Gastrocnemius medialis (tissue), 4 donors: ENCODE data around the gene THADA. TPM values are rescaled to one million over a fixed set of nuclear protein-coding genes. Genes with fewer than 3 reads are reported as not detected.

ENCODE experiments used
- ATAC-seq, 2 donors: fragments of 150-250 bp; one replicate each; pipeline ENCODE4 v1.9.1; 2016
- DNase-seq, 2 donors: peaks; one replicate each; pipeline ENCODE4 v3.0.0-alpha.2; 2019
- H3K27ac ChIP-seq, 4 donors: fragments of 200-600 bp; sonication (generic); 1 replicate in 1 of 4; 2 replicates in 3 of 4; pipeline ENCODE4 v1.5.1; 2016 to 2018; ENCODE audit warnings: mild to moderate bottlenecking in 2 of 4, moderate library complexity in 1 of 4
- H3K27me3 ChIP-seq, 3 donors: fragments of 200-600 bp; sonication (generic) in 2 of 3; 1 replicate in 1 of 3; 2 replicates in 2 of 3; pipeline versions ENCODE4 v1.5.1 to v1.6.0; 2016 to 2019; ENCODE audit warnings: mild to moderate bottlenecking in 1 of 3, moderate library complexity in 1 of 3
- H3K36me3 ChIP-seq, 2 donors: fragments of 200-600 bp; sonication (generic) in 1 of 2; one replicate each; pipeline ENCODE4 v1.5.1; 2017 to 2018
- H3K4me1 ChIP-seq, 2 donors: fragments of 200-600 bp; sonication (generic) in 1 of 2; one replicate each; pipeline ENCODE4 v1.5.1; 2016 to 2017; ENCODE audit warnings: mild to moderate bottlenecking in 2 of 2
- H3K4me3 ChIP-seq, 4 donors: fragments of 200-600 bp; sonication (generic) in 3 of 4; 1 replicate in 1 of 4; 2 replicates in 3 of 4; pipeline ENCODE4 v1.5.1; 2016 to 2019; ENCODE audit warnings: mild to moderate bottlenecking in 2 of 4
- H3K9me3 ChIP-seq, 3 donors: fragments of 200-600 bp; sonication (generic) in 2 of 3; 1 replicate in 1 of 3; 2 replicates in 2 of 3; pipeline ENCODE4 v1.5.1; 2016 to 2019
- POLR2A ChIP-seq, 2 donors: fragments of 450-650 bp; IDR thresholded peaks; one replicate each; pipeline ENCODE4 v1.6.1; 2017; ENCODE audit warnings: antibody characterized with exemption in 2 of 2, mild to moderate bottlenecking in 2 of 2, moderate library complexity in 2 of 2
- in situ Hi-C, 4 donors: fragments of 200-750 bp; cut with MboI; loops; one replicate each; pipeline versions ENCODE4 v1.15.0 to v1.8.0; 2017; ENCODE audit warnings: low sequenced_read_pairs in 4 of 4
- intact Hi-C: fragments of 100-400 bp; cut with DNase I; formaldehyde crosslinking; loops from one replicate; pipeline ENCODE4 v1.15.1; 2023; ENCODE audit warnings: low total_unique reads
- total RNA-seq, 4 donors: library from RNA; depleted of rRNA; stranded (reverse); fragments of >200 nt; gene quantifications; one replicate each; pipeline versions ENCODE4 v1.1.0 to v1.2.3, GENCODE V29; 2016
- TF ChIP-seq, protein P1 (sequence below), 5 experiments: fragments of 450-650 bp in 3 of 5; fragments of 200-600 bp in 2 of 5; sonication (generic) in 2 of 5; IDR thresholded peaks in 4 of 5; conservative IDR thresholded peaks in 1 of 5; 1 replicate in 4 of 5; 2 replicates in 1 of 5; pipeline ENCODE4 v1.5.1; 2016 to 2019; ENCODE audit warnings: antibody characterized with exemption in 5 of 5, mild to moderate bottlenecking in 3 of 5, moderate library complexity in 3 of 5

THADA gene
- total RNA-seq, 4 donors from 2014 or later, result 13.6 to 19.0 (median 16.2) TPM

GRCh38 chr2:43198263-43198662, 397.6 kb downstream of the THADA start:
- no peaks in the 10 kb centered on the region for H3K27me3 ChIP-seq
- no peaks in the 10 kb centered on the region for H3K36me3 ChIP-seq
- DNase-seq, result no peak
- in situ Hi-C loops, result no loop called here
- H3K27ac ChIP-seq, result no peak overlapping the region
- ATAC-seq, result no peak
- no peaks in the 10 kb centered on the region for H3K4me1 ChIP-seq
- no peak for TF ChIP-seq POLR2A (IDR thresholded peaks at IDR 0.05)
- TF ChIP-seq, protein P1, sequence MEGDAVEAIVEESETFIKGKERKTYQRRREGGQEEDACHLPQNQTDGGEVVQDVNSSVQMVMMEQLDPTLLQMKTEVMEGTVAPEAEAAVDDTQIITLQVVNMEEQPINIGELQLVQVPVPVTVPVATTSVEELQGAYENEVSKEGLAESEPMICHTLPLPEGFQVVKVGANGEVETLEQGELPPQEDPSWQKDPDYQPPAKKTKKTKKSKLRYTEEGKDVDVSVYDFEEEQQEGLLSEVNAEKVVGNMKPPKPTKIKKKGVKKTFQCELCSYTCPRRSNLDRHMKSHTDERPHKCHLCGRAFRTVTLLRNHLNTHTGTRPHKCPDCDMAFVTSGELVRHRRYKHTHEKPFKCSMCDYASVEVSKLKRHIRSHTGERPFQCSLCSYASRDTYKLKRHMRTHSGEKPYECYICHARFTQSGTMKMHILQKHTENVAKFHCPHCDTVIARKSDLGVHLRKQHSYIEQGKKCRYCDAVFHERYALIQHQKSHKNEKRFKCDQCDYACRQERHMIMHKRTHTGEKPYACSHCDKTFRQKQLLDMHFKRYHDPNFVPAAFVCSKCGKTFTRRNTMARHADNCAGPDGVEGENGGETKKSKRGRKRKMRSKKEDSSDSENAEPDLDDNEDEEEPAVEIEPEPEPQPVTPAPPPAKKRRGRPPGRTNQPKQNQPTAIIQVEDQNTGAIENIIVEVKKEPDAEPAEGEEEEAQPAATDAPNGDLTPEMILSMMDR (IDR thresholded peaks at IDR 0.05 in 4 of 5, conservative IDR thresholded peaks at IDR 0.05 in 1 of 5), result no peak
- H3K4me3 ChIP-seq, result no peak overlapping the region
- H3K9me3 ChIP-seq, result no peaks in the 10 kb centered on the region
- intact Hi-C loops, result no loop called here

DNA sequence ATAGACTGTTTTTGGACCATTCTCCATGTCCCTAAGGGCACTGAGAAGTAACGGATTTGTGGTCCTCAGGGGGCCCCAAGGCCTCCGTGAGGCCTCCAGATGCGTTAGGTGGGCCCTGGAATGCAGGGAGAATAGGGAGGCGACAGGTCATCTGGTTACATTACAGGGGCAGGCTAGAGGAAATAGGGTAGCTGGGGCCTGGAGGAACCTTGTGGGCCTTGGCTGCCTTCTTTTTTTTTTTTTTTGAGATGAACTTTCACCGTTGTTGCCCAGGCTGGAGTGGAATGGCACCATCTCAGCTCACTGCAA, 398.3 kb downstream of the THADA start:
- intact Hi-C loops, result no loop called here
- in situ Hi-C loops, result no loop called here
- no peak overlapping the region for H3K4me3 ChIP-seq
- H3K27me3 ChIP-seq, result no peaks in the 10 kb centered on the region
- no peaks in the 10 kb centered on the region for H3K4me1 ChIP-seq
- H3K9me3 ChIP-seq, result no peaks in the 10 kb centered on the region
- no peaks in the 10 kb centered on the region for H3K36me3 ChIP-seq
- H3K27ac ChIP-seq, result no peak overlapping the region
- DNase-seq, result no peak
- TF ChIP-seq POLR2A (IDR thresholded peaks at IDR 0.05), result no peak
- TF ChIP-seq, protein P1 (IDR thresholded peaks at IDR 0.05 in 4 of 5, conservative IDR thresholded peaks at IDR 0.05 in 1 of 5), result no peak
- ATAC-seq, result no peak

DNA sequence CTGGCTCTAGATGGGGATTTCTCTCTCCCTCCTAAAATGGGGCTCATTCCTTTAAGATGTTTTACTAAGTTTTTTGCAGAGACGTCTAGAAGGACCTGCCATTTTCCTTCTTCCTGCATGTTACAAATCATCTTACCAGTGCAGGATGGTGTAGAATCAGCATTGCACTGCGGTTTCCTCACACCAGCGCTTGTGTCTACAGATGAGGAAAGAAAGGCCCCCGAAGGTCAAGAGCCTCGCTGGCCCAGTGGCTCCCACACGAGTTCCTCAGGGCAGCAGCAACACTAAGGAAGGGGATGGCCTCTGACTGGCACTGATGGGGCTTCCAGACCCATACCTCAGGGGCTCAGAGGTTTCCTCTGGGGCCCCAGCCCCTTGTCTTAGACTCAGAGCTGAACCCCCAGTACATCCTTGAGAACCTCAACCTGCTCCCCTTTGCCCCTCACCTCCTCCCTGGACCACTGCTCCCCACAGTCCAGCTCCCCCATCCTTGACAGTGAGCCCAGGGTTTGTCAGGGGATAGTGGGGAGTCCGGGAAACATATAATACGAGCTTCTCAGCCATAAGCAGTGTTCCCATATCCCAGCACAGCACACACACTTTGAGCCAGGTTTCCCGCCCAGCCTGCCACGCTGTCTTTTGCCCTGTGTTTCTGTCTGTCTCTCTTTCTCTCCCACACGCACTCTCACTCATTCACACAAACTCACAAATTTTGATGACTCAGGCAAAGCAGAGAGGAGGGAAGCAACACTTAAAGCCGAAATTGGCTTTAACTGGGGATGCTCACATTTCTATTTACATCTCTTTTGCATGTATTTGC, 398.9 kb downstream of the THADA start:
- Histone ChIP-seq H3K9me3 (no peaks in the 10 kb centered on the region), H3K4me1 (no peaks in the 10 kb centered on the region), H3K4me3 (no peak overlapping the region), H3K27me3 (no peaks in the 10 kb centered on the region), H3K36me3 (no peaks in the 10 kb centered on the region), H3K27ac (no peak overlapping the region)
- TF ChIP-seq, protein P1 (IDR thresholded peaks at IDR 0.05 in 4 of 5, conservative IDR thresholded peaks at IDR 0.05 in 1 of 5), result no peak
- no peak for TF ChIP-seq POLR2A (IDR thresholded peaks at IDR 0.05)
- DNase-seq, result no peak
- no peak for ATAC-seq
- intact Hi-C loops (no loop called here), in situ Hi-C loops (no loop called here)

DNA sequence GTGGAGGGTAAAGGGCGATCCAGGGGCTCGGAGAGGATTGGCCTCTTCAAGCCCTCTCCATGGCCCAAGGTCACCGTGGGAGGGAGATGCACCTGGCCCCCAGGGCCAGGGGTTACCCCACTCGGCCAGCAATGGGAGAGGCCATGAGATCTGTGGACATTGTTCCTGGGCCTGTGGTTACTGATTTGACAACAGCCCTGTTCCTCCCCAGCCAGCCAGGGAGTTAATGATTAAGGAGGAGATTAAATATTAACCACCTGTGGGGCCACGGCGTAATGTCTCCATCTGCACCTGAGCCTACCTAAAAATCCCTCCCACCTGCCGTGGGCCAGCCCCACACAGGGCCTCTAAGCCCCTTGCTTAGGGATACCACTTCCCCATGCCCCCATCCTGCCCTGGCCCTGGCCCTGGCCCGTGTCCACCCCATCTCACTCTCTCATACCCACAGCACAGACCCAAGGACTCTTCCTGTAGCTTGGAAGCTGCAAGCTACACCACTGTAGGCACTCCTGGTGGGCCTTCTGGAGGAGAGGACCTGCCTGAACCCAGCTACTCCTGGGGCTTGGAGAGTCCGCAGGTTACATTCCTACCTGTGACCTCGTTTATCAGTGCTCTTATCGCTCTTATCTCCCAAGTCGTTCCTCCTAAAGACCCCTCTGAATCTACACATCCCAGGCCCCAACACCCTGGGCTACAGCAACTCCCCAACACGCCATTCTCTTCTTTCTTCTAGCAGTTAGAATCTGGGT, 401.5 kb downstream of the THADA start:
- ATAC-seq (no peak), DNase-seq (no peak)
- Histone ChIP-seq H3K36me3 (no peaks in the 10 kb centered on the region), H3K4me1 (no peaks in the 10 kb centered on the region), H3K27ac (no peak overlapping the region), H3K27me3 (no peaks in the 10 kb centered on the region), H3K9me3 (no peaks in the 10 kb centered on the region), H3K4me3 (no peak overlapping the region)
- no peak for TF ChIP-seq POLR2A (IDR thresholded peaks at IDR 0.05)
- TF ChIP-seq, protein P1 (IDR thresholded peaks at IDR 0.05 in 4 of 5, conservative IDR thresholded peaks at IDR 0.05 in 1 of 5), result no peak
- in situ Hi-C loops (no loop called here), intact Hi-C loops (no loop called here)
